Progenitor cell of endocrine pancreas (in vitro differentiated cells): ENCODE data around the gene TMEM134. TPM values are rescaled to one million over a fixed set of nuclear protein-coding genes. Genes with fewer than 3 reads are reported as not detected.

Experiments used
- DNase-seq: peaks from one replicate; pipeline ENCODE4 v3.0.0; 2021; ENCODE audit warnings: low spot score; ENCODE audit not compliant: unreplicated experiment
- H3K27ac Mint-ChIP-seq: 2 replicates; pipeline ENCODE4 v1.8.0; 2021; ENCODE audit warnings: mild to moderate bottlenecking, moderate library complexity, mixed read lengths
- H3K27me3 Mint-ChIP-seq: 2 replicates; pipeline ENCODE4 v1.8.0; 2021; ENCODE audit warnings: mixed read lengths
- H3K36me3 Mint-ChIP-seq: 2 replicates; pipeline ENCODE4 v1.8.0; 2022; ENCODE audit warnings: mixed read lengths; ENCODE audit not compliant: insufficient read depth
- H3K4me1 Mint-ChIP-seq: 2 replicates; pipeline ENCODE4 v1.8.0; 2021; ENCODE audit warnings: low read depth, mixed read lengths
- H3K4me3 Mint-ChIP-seq: 2 replicates; pipeline ENCODE4 v1.8.0; 2021; ENCODE audit warnings: low read depth, mild to moderate bottlenecking, moderate library complexity, mixed read lengths
- H3K9me3 Mint-ChIP-seq: 2 replicates; pipeline ENCODE4 v1.8.0; 2021; ENCODE audit warnings: low read depth, mixed read lengths
- CTCF ChIP-seq: fragments of 200-600 bp; sonication (generic); IDR thresholded peaks from one replicate; pipeline ENCODE4 v1.5.0; 2021; ENCODE audit warnings: antibody characterized with exemption, mild to moderate bottlenecking; ENCODE audit not compliant: unreplicated experiment
- total RNA-seq: library from RNA; stranded (reverse); gene quantifications from 2 replicates; pipeline ENCODE4 v1.2.1, GENCODE V29; 2021

Gene TMEM134
- total RNA-seq, 1 donor from 2014 or later: 63.3 TPM

DNA sequence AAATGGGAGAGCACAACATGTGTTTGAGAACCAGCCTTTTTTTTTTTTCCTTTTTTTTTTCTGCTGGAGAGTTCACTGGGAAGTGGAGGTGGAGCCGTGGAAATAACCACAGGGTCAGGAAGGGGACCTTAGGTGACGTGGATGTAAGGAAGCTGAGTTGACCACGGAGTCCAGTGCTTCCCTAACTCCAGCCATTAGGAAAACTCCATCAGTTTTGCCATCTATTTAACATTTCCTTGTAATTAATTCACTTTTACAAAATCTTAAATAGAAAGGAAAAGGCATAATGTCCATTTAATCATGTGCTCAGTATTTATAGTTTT is 40.9 kb upstream of the TMEM134 start:
- Mint-ChIP-seq H3K4me1 (peaks cover 16% of the 10 kb centered on the region), H3K4me3 (peak overlapping the region; percentile 5), H3K27me3 (peaks cover 31% of the 10 kb centered on the region), H3K27ac (no peak overlapping the region), H3K36me3 (peaks cover 1% of the 10 kb centered on the region), H3K9me3 (no peaks in the 10 kb centered on the region)
- TF ChIP-seq CTCF: no peak
- DNase-seq: no peak

DNA sequence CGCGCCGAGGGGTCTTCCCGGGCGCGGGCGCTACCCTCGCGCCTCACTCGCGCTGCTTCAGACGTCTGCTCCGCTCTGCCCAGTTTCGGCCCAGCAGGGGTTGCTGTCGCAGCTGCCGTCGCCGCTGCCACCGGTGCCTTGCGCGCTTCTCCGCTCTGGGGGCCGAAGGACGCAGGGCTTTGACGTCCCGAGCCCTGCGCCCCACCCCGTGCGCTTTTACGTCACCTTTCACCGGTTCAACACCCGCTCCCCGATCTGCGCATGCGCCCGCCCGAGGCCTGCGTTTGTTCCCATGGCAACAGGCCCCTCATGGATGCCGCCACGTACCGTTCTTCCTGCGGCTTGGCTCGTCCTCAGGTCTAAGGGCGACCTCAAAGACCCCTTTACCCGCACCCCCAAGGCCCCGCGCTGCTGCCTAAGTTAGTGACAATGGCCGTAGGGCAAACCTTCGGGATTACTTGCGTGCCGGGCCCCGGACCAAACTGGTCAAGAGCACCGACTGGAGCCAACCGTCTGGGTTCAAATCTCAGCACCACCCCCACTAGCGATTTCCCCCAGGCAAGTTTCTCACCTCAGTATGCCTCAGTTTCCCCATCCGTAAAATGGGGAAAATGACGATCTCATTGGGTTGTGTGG is 39.6 kb upstream of the TMEM134 start:
- Mint-ChIP-seq H3K36me3 (peaks cover 1% of the 10 kb centered on the region), H3K27me3 (peaks cover 23% of the 10 kb centered on the region), H3K4me1 (peaks cover 20% of the 10 kb centered on the region), H3K9me3 (no peaks in the 10 kb centered on the region), H3K27ac (peak overlapping the region; percentile 95), H3K4me3 (peak overlapping the region; percentile 81)
- peak; percentile 97 for DNase-seq
- no peak for TF ChIP-seq CTCF

DNA sequence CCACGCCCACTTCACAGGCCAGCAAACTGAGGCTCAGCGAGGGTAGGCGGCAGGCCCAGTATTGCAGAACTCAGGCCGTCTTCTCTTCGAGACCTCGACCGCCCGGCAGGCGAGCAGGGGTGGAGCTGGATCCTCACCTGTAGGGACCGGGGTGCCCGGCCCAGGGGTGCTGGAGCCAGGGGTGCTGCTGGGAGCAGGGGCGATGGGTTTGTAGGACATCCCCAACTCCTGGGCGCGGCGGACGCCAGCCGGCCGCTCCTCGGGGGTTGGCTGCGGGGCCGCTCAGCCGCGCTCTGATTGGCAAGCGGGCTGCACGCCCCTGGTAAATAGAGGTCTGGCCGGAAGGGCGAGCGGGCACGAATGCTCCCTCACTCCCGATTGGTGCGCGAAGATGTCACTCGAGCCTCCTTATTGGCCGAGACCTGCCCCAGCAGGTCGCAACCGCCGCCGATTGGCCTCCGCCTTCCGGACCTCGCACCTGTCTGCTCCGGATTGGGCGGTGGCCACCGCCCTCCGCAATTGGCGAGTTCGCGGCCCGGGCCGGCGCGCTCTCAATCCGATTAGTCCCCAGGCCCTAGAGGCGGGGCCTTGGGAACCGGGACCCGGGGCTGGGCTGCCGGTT is 38.9 kb upstream of the TMEM134 start, which contains the start of gene CDK2AP2:
TSS of gene CDK2AP2 (minus strand) at position 299 of the 622 bp plus-strand sequence. CDS start at position 219, 80 bp downstream.
- Mint-ChIP-seq H3K27me3 (peaks cover 21% of the 10 kb centered on the region), H3K4me1 (peaks cover 23% of the 10 kb centered on the region)

DNA sequence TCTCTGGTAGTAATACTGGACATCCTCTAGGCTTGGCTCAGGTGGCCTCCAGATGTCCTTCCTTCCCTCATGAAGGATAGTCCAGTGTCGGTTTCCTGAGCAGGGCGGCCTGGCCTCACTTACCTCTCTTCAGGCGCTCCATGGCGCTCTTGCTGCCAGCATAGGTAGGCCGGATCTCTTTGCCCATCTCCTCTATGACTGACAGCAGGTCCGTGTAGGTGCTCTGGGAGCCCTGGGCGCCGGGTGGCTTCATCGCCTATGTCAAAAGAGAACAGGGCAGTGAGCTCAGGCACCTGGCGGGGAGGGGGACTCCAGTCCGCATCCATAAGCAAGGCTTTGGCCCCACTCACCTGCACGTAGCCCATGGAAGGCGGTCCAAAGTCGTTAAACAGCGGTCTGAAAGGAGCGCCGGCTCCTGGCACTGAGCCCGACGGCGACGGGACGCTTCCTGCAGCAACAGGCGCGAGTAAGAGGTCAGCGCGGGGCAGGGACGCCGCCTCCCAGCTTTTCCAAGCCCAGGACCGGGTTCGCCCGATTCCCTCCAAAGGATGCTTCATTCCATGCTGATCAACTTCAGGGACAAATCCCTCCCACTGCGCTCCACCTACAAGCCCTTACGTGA is 38.3 kb upstream of the TMEM134 start:
- Mint-ChIP-seq H3K4me1 (peaks cover 25% of the 10 kb centered on the region), H3K27me3 (peaks cover 21% of the 10 kb centered on the region), H3K9me3 (no peaks in the 10 kb centered on the region), H3K4me3 (peak overlapping the region; percentile 81), H3K36me3 (peaks cover 4% of the 10 kb centered on the region), H3K27ac (peak overlapping the region; percentile 95)
- no peak for DNase-seq
- TF ChIP-seq CTCF: no peak

More for the DNA sequence above, 38.9 kb upstream of the TMEM134 start, which contains the start of gene CDK2AP2:
- DNase-seq: peak; percentile 97
- Mint-ChIP-seq H3K4me3 (peak within 1 kb of the TSS; percentile 81), H3K36me3 (peaks cover 2% of the 10 kb centered on the region), H3K27ac (peak within 1 kb of the TSS; percentile 95), H3K9me3 (no peaks in the 10 kb centered on the region)
- no peak for TF ChIP-seq CTCF

- peaks cover 4% of the 10 kb centered on the region for H3K36me3 Mint-ChIP-seq
- no peak for DNase-seq
- peaks cover 19% of the 10 kb centered on the region for H3K27me3 Mint-ChIP-seq
- no peaks in the 10 kb centered on the region for H3K9me3 Mint-ChIP-seq
- TF ChIP-seq CTCF: no peak
- H3K4me1 Mint-ChIP-seq: peaks cover 25% of the 10 kb centered on the region
- H3K4me3 Mint-ChIP-seq: peak overlapping the region; percentile 81
- peak overlapping the region; percentile 95 for H3K27ac Mint-ChIP-seq
These were observed 37.5 kb upstream of the TMEM134 start for GRCh38 chr11:67506426-67507051.
